Stimulated activated CD8-positive, alpha-beta memory T cell treated with anti-CD3 and anti-CD28 coated beads, Interleukin-7, amount 100 ng/mL, for 24 hours (primary cell): ENCODE data around the gene CCNY.

Experiments
- DNase-seq: peaks from one replicate; pipeline ENCODE4 v3.0.0-alpha.2; 2020; ENCODE audit warnings: low read depth

Gene CCNY

GRCh38 chr10:35558276-35558675 lies 222.0 kb downstream of the CCNY start:
- no peak for DNase-seq

DNA sequence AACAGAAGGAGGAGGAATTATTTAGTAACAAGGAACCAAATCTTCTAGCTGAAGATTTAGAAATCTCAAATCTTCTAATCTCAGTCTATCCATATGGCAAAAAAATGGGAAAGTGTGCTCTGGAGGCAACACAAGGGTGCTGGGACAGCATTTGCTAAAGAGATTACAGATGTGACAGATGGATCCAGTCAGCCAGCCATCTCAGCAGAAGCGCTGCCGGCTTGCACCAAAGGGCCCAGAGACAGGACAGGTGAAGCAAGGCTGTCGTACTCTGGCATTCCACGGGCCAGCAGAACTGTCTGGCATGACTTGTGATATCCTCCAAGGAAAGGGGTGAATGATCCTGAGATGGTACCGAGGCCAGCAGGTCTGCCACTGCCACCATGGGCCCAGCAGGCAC lies 223.1 kb downstream of the CCNY start:
- no peak for DNase-seq

DNA sequence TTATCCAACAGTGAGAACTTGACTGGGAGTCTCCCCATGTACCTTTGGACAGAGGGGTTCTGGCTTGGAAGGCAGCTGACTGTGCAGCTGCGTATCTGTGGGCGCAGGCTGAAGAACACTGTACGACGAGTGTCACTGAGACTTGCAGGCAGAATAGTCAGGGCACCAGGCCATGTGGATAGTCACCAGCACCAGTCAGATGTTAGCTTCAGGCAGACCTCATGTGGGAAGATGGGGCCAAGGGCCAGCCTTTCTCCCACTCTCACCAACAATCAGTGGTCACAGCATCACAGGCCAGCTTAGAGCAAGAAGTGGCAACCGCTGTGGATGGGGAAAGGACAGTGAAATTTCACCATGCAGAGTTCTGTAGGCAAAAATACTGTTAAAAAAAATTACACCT lies 225.4 kb downstream of the CCNY start:
- no peak for DNase-seq

- no peak for DNase-seq
These were observed 226.1 kb downstream of the CCNY start for GRCh38 chr10:35562427-35562826.

GRCh38 chr10:35563261-35563891 lies 227.1 kb downstream of the CCNY start:
- no peak for DNase-seq

GRCh38 chr10:35564341-35564968 lies 228.1 kb downstream of the CCNY start:
- DNase-seq: no peak

DNA sequence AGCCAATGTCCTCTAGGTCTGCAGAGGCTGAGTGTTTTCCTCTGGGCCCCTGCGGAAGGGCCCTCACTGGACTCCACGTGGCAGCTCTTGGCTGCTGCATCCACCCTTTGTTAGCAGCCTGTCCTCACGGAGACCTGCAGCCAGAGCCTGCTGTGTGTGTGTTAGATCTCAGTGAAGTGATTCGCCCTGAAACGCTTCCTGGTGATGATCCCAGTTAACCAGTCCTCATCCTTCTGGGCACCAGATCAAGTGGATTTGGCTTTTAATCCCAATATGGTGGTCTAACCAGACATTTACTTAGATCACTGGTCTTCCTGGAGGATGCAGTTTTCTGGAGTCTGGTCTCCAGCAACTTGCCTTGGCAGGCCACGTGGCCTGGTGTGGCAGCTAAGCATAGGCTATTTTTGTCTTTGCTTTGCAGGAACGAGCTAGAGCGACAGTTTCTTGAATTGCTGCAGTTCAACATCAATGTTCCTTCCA lies 229.3 kb downstream of the CCNY start:
- DNase-seq: no peak

- DNase-seq: no peak
These were observed 231.6 kb downstream of the CCNY start for GRCh38 chr10:35567951-35568350.

GRCh38 chr10:35568483-35569015 lies 232.2 kb downstream of the CCNY start:
- no peak for DNase-seq

DNA sequence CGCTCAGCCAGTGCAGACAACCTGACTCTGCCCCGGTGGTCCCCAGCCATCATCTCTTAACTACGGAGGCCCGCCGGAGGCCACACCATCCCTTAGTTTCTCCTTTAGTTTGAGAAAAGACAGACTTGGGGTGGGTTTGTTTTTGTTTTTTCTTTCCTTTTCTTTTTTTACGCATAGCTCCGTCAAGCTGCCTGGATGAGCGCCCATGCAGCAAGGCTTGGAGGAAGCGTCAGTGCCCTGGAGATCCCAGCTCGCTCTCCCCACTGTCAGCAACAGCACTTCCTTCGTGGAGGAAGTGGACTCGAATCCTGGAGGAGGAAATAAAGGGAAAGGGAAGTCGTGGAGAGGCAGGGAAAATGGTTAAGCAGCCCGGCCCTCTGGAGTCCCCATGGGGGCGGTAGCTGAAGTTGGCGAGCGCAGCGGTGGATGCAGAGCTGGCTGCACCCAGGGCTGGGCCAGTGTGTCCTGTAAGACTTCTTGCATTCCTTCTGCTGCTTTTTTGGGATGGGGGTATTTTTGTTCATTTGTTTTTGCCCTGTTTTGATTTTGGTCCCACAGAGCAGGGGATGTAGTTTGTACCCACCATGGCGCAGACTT lies 232.9 kb downstream of the CCNY start:
- no peak for DNase-seq

- no peak for DNase-seq
These were observed 233.5 kb downstream of the CCNY start for GRCh38 chr10:35569836-35570235.

DNA sequence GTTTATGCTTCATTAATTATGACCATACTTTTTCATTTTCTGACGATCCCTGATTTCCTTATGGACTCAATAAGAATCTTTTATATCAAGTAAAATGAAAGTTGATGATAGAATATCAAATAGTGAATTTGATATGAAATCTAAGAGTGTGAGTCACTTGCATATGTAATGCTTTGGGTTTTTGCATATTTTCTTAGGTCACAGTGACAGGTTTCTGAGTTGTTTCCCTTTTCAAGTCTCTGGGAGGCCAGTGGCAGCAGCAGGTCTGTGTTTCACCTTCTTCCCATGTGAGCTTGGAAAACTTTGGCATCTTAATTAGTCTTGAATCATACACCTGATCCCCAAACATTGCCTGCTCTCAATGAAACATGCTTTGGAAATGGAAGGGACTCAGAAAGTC lies 234.1 kb downstream of the CCNY start:
- no peak for DNase-seq

- no peak for DNase-seq
These were observed 236.3 kb downstream of the CCNY start for GRCh38 chr10:35572583-35572982.

DNA sequence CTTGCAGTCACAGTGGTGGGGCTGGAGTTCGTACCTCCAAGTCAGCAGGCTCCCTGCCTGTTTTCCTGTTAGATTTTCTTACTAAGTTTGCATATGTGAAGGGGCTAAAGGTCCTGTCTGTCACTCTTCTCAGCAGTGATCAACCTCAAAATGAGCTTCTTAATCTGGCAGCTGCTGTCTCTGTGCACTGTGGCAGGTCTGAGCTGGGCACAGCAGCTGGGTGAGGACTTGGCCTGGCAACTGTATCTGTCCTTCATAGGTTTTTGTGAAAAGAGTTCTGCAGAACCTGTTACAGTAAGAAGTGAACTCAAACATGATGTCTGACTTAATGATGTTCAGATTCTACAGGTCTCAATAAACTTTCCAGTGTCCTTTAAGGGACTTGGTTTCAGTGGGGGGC lies 237.5 kb downstream of the CCNY start:
- no peak for DNase-seq

DNA sequence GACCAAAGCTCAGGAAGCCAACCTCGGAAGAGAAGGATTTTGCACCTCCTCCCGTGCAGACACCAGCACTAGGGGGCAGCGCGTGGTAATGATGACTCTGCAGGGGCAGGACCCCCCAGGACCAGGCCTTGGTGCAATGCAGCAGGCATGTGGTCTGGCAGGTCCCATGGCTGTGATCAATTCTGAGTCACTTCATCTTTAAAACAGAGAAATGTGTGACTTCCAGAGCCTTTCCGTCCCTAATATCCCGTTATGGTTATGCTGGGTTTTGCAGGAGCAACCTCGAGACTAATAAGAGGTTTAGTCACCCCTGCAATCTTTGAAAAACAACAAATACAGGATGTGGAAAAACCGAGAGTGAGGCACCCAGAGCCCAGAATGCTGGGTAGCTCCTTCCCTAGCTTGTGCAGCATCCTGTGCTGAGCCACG lies 238.6 kb downstream of the CCNY start:
- DNase-seq: no peak

- no peak for DNase-seq
These were observed 239.3 kb downstream of the CCNY start for GRCh38 chr10:35575640-35576039.

DNA sequence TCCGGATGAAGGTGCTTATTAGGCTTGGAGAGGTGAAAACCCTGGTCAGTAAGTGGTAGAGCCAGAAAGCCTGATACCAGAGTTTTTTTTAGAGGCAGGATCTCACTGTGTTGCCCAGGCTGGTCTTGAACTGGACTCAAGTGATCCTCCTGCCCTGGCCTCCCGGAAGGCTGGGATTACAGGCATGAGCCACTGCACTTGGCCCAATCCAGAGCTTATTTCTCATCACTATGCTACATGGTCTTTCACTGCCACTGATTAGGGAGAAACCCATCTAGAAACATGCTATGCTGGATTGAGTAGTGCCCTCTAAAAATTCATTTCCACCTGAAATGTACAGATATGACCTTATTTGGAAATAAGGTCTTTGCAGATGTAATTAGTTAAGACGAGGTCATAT lies 240.4 kb downstream of the CCNY start:
- DNase-seq: no peak

GRCh38 chr10:35577926-35578617 lies 241.8 kb downstream of the CCNY start:
- DNase-seq: no peak

- DNase-seq: no peak
These were observed 242.3 kb downstream of the CCNY start for GRCh38 chr10:35578618-35578956.

DNA sequence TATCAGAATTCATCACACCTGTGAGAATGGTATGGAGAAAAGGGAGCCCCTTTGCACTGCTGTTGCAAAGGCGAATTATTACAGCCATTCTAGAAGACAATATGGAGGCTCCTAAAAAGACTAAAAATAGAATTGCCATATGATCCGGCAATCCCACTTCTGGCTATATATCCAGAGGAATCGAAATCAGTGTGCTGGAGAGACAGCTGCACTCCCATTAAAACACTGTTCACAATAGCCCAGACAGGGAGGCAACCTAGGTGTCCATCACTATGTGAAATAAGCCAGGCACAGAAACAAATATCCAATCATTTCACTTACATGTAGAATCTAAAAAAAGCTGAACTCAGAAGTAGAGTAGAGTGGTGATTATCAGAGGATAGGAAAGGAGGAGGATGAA lies 242.8 kb downstream of the CCNY start:
- no peak for DNase-seq

DNA sequence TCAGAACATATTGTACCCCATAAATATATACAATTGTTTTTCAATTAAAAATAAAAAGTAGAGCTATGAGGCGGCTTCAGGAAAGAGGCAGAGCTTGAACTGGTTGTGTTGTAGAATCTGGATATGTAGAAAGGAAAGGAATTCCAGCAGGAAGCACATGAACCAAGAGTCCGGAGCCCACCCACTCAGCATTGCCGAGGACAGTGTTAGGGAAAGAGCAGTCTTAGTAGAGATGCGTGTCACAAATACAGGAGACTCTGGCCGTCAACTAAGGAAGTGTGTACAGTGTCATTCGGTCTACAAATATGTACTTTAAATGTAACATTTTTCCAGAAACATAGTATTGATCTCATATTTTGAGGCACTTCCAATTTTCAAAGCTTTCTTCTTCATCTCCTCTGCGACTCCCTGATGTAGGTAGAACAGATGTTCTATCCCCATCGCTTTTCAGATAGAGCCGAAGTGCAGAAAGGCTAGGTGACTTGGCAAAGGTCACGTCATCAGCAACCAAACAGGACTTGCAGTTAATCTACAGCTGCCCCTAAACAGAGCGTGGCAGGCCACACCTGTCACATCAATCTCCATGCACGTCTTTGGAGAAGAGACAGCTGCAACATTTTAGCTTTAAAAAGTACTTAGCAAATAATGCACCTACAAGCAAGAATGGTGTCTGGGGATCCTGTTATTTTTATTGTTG lies 243.6 kb downstream of the CCNY start:
- DNase-seq: no peak

- DNase-seq: no peak
These were observed 244.1 kb downstream of the CCNY start for GRCh38 chr10:35580423-35580770.
